ENCODE results near the gene AIG1.
"Not testable (repeated sequence)": the region's sequence is repeated elsewhere in the genome, so short reads cannot be mapped to it uniquely, and the experiment has no call there.

Gene AIG1

DNA sequence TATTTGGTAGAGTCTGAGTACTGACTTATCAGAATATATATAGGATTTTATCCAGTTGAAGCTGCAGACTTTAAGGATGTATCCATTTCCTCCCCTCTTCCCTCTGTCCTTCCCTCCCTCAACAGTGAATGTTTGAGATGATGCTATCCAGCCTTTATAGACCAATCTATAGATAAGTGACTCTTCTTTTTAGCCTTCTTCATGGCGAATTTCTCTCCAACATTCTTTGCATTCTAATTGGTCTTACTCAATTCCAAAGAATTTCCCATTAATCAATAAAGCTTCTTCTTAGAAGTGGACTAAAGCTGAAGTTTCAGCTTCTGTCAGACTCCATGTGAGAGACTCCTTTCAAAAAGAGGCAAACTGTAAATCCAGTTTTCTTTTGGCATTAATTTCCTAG lies 99.3 kb downstream of the AIG1 start:
- H3K36me3 ChIP-seq (ENCODE audit: insufficient read depth, low read length): no peaks in the 10 kb centered on the region
- H3K4me1 ChIP-seq (ENCODE audit: control insufficient read depth, insufficient read depth, low read length, unreplicated experiment): peaks cover 25% of the 10 kb centered on the region
- H2AFZ ChIP-seq (ENCODE audit: low read length, unreplicated experiment): no peak overlapping the region
- H3K27me3 ChIP-seq (ENCODE audit: insufficient read depth, low read length): no peaks in the 10 kb centered on the region
- H3K79me2 ChIP-seq (ENCODE audit: control insufficient read depth, insufficient read depth, low read length, unreplicated experiment): no peaks in the 10 kb centered on the region
- H3K4me3 ChIP-seq (ENCODE audit: low read depth, low read length): no peak overlapping the region
- H3K27ac ChIP-seq (ENCODE audit: low read depth, low read length): no peak overlapping the region

DNA sequence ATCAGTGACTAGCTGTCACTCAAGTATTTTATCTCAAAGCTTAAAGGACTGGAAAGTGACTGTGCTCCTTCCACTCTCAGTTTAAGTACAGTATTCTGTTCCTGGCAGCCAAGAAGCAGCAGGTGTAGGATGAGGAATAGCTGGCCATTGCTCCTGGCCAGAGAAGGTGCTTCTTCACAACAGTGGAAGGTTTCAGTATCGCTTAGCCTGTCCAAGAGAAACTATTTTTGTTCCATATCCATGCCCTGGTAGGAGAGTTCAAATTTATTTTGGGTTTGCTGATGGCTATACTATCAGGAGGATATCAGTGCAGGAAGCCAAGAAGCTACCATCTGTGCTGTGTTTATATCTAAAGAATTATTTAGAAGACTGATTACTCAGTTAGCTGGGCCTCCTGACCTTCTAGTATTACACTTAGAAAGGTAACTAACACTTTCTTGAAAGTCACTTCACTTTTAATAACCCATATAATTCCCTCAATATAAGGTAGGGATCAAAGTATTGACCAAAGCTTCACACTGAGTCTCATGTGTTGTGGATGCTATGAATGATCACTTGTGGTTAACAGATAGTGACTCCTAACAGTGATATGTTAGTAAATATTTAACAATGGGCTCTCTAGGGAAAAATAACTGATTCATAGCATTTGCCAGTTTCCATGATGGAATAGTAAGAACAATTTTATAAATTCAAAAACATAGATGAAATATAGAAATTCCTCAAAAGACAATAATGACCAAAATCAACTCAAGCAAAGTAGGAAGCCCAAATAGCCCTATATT lies 99.9 kb downstream of the AIG1 start:
- no peaks in the 10 kb centered on the region for H3K36me3 ChIP-seq (ENCODE audit: insufficient read depth, low read length)
- H3K4me1 ChIP-seq (ENCODE audit: control insufficient read depth, insufficient read depth, low read length, unreplicated experiment): peaks cover 25% of the 10 kb centered on the region
- no peaks in the 10 kb centered on the region for H3K27me3 ChIP-seq (ENCODE audit: insufficient read depth, low read length)
- no peak overlapping the region for H3K4me3 ChIP-seq (ENCODE audit: low read depth, low read length)
- H2AFZ ChIP-seq (ENCODE audit: low read length, unreplicated experiment): no peak overlapping the region
- H3K27ac ChIP-seq (ENCODE audit: low read depth, low read length): no peak overlapping the region
- H3K79me2 ChIP-seq (ENCODE audit: control insufficient read depth, insufficient read depth, low read length, unreplicated experiment): no peaks in the 10 kb centered on the region

- no peak overlapping the region for H3K27ac ChIP-seq (ENCODE audit: low read depth, low read length)
- no peaks in the 10 kb centered on the region for H3K36me3 ChIP-seq (ENCODE audit: insufficient read depth, low read length)
- peaks cover 14% of the 10 kb centered on the region for H3K4me1 ChIP-seq (ENCODE audit: control insufficient read depth, insufficient read depth, low read length, unreplicated experiment)
- H3K4me3 ChIP-seq (ENCODE audit: low read depth, low read length): no peak overlapping the region
- no peaks in the 10 kb centered on the region for H3K27me3 ChIP-seq (ENCODE audit: insufficient read depth, low read length)
- no peaks in the 10 kb centered on the region for H3K79me2 ChIP-seq (ENCODE audit: control insufficient read depth, insufficient read depth, low read length, unreplicated experiment)
- H2AFZ ChIP-seq (ENCODE audit: low read length, unreplicated experiment): no peak overlapping the region
Observed at GRCh38 chr6:143163621-143164020, 102.9 kb downstream of the AIG1 start.

DNA sequence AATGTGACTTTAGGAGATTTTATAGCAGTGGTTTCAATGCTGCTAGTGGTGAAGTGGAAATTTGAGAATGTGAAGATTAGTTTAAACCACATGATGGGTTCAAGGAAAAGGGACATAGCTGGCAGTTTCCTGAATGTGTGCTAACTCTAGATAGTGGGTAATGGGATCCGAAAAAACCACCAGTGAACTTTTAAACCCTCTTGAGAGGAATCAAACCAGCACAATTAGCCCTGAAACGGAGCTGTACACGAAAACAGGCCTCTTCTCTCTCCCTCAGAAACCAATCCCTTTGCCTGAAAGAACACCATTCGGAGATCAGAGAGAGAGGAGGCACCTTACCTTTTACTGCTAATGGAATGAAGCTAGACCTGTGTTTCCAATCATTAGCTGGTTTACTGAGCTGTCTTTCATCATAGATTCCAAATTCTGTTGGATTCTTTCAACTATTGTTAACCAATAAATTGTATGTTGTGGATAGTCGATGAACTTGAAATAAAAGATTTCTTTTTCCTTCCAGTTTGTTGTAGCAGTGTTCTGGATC lies 103.9 kb downstream of the AIG1 start:
- peaks cover 10% of the 10 kb centered on the region for H3K4me1 ChIP-seq (ENCODE audit: control insufficient read depth, insufficient read depth, low read length, unreplicated experiment)
- H3K27me3 ChIP-seq (ENCODE audit: insufficient read depth, low read length): no peaks in the 10 kb centered on the region
- no peaks in the 10 kb centered on the region for H3K36me3 ChIP-seq (ENCODE audit: insufficient read depth, low read length)
- no peak overlapping the region for H3K27ac ChIP-seq (ENCODE audit: low read depth, low read length)
- no peaks in the 10 kb centered on the region for H3K79me2 ChIP-seq (ENCODE audit: control insufficient read depth, insufficient read depth, low read length, unreplicated experiment)
- no peak overlapping the region for H2AFZ ChIP-seq (ENCODE audit: low read length, unreplicated experiment)
- no peak overlapping the region for H3K4me3 ChIP-seq (ENCODE audit: low read depth, low read length)

DNA sequence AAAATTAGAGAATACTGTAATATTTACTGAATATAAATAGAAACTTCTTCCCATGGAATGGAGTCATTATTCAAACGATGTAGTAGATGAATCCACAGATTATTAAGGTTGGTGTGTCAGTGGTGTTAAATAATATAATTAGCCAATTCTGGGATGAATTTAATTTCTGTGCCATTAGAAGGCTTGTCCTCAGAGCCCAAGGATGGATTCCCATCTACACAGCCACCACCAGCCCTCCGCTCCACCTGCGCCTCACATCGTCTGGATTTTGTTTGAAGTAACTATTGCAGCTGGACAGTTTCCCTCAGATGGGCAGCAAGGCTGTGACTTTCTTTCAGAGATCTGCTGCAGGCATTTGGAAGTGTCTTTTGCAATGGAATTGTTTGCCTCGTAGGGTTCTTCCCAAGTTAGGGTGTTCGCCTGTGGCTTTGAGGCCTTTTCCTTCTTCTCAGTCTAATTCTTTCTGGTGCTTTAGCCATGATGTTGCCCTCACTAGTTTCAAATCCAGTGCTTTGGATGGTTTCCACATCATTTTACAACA lies 104.7 kb downstream of the AIG1 start:
- no peak overlapping the region for H3K4me3 ChIP-seq (ENCODE audit: low read depth, low read length)
- no peak overlapping the region for H2AFZ ChIP-seq (ENCODE audit: low read length, unreplicated experiment)
- peaks cover 3% of the 10 kb centered on the region for H3K4me1 ChIP-seq (ENCODE audit: control insufficient read depth, insufficient read depth, low read length, unreplicated experiment)
- H3K36me3 ChIP-seq (ENCODE audit: insufficient read depth, low read length): no peaks in the 10 kb centered on the region
- no peaks in the 10 kb centered on the region for H3K27me3 ChIP-seq (ENCODE audit: insufficient read depth, low read length)
- no peak overlapping the region for H3K27ac ChIP-seq (ENCODE audit: low read depth, low read length)
- H3K79me2 ChIP-seq (ENCODE audit: control insufficient read depth, insufficient read depth, low read length, unreplicated experiment): no peaks in the 10 kb centered on the region

- Histone ChIP-seq H3K36me3 (ENCODE audit: insufficient read depth, low read length) (no peaks in the 10 kb centered on the region), H3K4me3 (ENCODE audit: low read depth, low read length) (no peak overlapping the region), H3K27me3 (ENCODE audit: insufficient read depth, low read length) (no peaks in the 10 kb centered on the region), H3K27ac (ENCODE audit: low read depth, low read length) (no peak overlapping the region), H3K4me1 (ENCODE audit: control insufficient read depth, insufficient read depth, low read length, unreplicated experiment) (no peaks in the 10 kb centered on the region), H3K79me2 (ENCODE audit: control insufficient read depth, insufficient read depth, low read length, unreplicated experiment) (no peaks in the 10 kb centered on the region), H2AFZ (ENCODE audit: low read length, unreplicated experiment) (no peak overlapping the region)
Observed at GRCh38 chr6:143166247-143166695, 105.6 kb downstream of the AIG1 start.

- no peaks in the 10 kb centered on the region for H3K4me1 ChIP-seq (ENCODE audit: control insufficient read depth, insufficient read depth, low read length, unreplicated experiment)
- H3K27ac ChIP-seq (ENCODE audit: low read depth, low read length): no peak overlapping the region
- no peaks in the 10 kb centered on the region for H3K36me3 ChIP-seq (ENCODE audit: insufficient read depth, low read length)
- no peak overlapping the region for H3K4me3 ChIP-seq (ENCODE audit: low read depth, low read length)
- H2AFZ ChIP-seq (ENCODE audit: low read length, unreplicated experiment): no peak overlapping the region
- no peaks in the 10 kb centered on the region for H3K79me2 ChIP-seq (ENCODE audit: control insufficient read depth, insufficient read depth, low read length, unreplicated experiment)
- no peaks in the 10 kb centered on the region for H3K27me3 ChIP-seq (ENCODE audit: insufficient read depth, low read length)
Observed at GRCh38 chr6:143167224-143167623, 106.5 kb downstream of the AIG1 start.

GRCh38 chr6:143168396-143168816 lies 107.7 kb downstream of the AIG1 start:
- not testable (repeated sequence) for H3K4me3 ChIP-seq (ENCODE audit: low read depth, low read length); H3K4me1 ChIP-seq (ENCODE audit: control insufficient read depth, insufficient read depth, low read length, unreplicated experiment); H3K36me3 ChIP-seq (ENCODE audit: insufficient read depth, low read length); H3K27me3 ChIP-seq (ENCODE audit: insufficient read depth, low read length); H3K79me2 ChIP-seq (ENCODE audit: control insufficient read depth, insufficient read depth, low read length, unreplicated experiment); H3K27ac ChIP-seq (ENCODE audit: low read depth, low read length); H2AFZ ChIP-seq (ENCODE audit: low read length, unreplicated experiment)

DNA sequence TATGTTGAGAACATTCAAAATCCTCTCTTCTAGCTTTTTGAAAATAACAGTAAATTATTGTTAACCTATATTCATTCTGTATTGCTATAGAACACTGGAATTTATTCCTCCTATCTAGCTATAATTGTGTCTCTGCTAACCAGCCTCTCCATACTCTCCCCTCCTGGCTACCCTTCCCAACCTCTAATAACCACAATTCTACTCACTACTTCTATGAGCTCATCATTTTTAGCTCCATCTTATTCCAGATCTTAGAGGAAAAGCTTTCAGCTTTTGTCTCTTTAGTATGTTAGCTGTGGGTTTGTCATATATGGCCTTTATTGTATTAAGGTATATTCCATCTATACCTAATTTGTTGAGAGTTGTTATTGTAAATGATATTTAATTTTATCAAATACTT lies 108.8 kb downstream of the AIG1 start:
- Histone ChIP-seq H2AFZ (ENCODE audit: low read length, unreplicated experiment) (no peak overlapping the region), H3K4me1 (ENCODE audit: control insufficient read depth, insufficient read depth, low read length, unreplicated experiment) (no peaks in the 10 kb centered on the region), H3K27ac (ENCODE audit: low read depth, low read length) (no peak overlapping the region), H3K36me3 (ENCODE audit: insufficient read depth, low read length) (no peaks in the 10 kb centered on the region), H3K27me3 (ENCODE audit: insufficient read depth, low read length) (no peaks in the 10 kb centered on the region), H3K79me2 (ENCODE audit: control insufficient read depth, insufficient read depth, low read length, unreplicated experiment) (no peaks in the 10 kb centered on the region), H3K4me3 (ENCODE audit: low read depth, low read length) (no peak overlapping the region)

DNA sequence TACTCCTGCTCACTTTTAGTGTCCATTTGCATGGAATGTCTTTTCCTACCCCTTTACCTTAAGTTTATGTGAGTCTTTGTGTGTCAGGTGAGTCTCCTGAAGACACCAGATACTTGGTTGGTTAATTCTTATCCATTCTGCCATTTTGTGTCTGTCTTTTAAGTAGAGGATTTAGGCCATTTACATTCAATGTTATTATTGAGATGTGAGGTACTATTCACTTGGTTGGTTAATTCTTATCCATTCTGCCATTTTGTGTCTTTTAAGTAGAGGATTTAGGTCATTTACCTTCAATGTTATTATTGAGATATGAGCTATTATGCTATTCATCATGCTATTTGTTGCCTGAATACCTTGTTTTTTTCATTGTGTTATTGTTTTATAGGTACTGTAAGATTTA lies 113.8 kb downstream of the AIG1 start:
- H3K79me2 ChIP-seq (ENCODE audit: control insufficient read depth, insufficient read depth, low read length, unreplicated experiment): no peaks in the 10 kb centered on the region
- H3K4me1 ChIP-seq (ENCODE audit: control insufficient read depth, insufficient read depth, low read length, unreplicated experiment): no peaks in the 10 kb centered on the region
- H3K27me3 ChIP-seq (ENCODE audit: insufficient read depth, low read length): no peaks in the 10 kb centered on the region
- H2AFZ ChIP-seq (ENCODE audit: low read length, unreplicated experiment): no peak overlapping the region
- no peak overlapping the region for H3K4me3 ChIP-seq (ENCODE audit: low read depth, low read length)
- H3K27ac ChIP-seq (ENCODE audit: low read depth, low read length): no peak overlapping the region
- H3K36me3 ChIP-seq (ENCODE audit: insufficient read depth, low read length): peaks cover 12% of the 10 kb centered on the region

- Histone ChIP-seq H3K79me2 (ENCODE audit: control insufficient read depth, insufficient read depth, low read length, unreplicated experiment) (no peaks in the 10 kb centered on the region), H3K4me3 (ENCODE audit: low read depth, low read length) (no peak overlapping the region), H2AFZ (ENCODE audit: low read length, unreplicated experiment) (no peak overlapping the region), H3K4me1 (ENCODE audit: control insufficient read depth, insufficient read depth, low read length, unreplicated experiment) (no peaks in the 10 kb centered on the region), H3K27me3 (ENCODE audit: insufficient read depth, low read length) (no peaks in the 10 kb centered on the region), H3K27ac (ENCODE audit: low read depth, low read length) (no peak overlapping the region), H3K36me3 (ENCODE audit: insufficient read depth, low read length) (peaks cover 12% of the 10 kb centered on the region)
Observed at GRCh38 chr6:143174951-143175350, 114.3 kb downstream of the AIG1 start.
